DND-41 (cell line): ENCODE data around the gene CCDC178.

ENCODE experiments used
- CTCF ChIP-seq: IDR thresholded peaks from 2 replicates; pipeline ENCODE4 v1.5.1; 2012; ENCODE audit warnings: borderline replicate concordance, low read length, moderate library complexity, mild to moderate bottlenecking; ENCODE audit not compliant: poor library complexity, severe bottlenecking; ENCODE audit errors: extremely low read depth
- EZH2 ChIP-seq: IDR thresholded peaks from 3 replicates; pipeline ENCODE4 v1.6.1; 2012; ENCODE audit warnings: borderline replicate concordance, low read depth, mild to moderate bottlenecking, moderate library complexity, low read length, inconsistent platforms; ENCODE audit not compliant: severe bottlenecking

GRCh38 chr18:33132657-33133056 lies 307.9 kb downstream of the CCDC178 start:
- no peak for TF ChIP-seq EZH2
- no peak for TF ChIP-seq CTCF
